Hematopoietic multipotent progenitor cell treated with erythropoietin and hydrocortisone succinate and interleukin-3 and kit ligand, for 15 days (in vitro differentiated cells): ENCODE measurements around the gene SNX3.

Experiments
- DNase-seq: peaks from one replicate; pipeline ENCODE4 v3.0.0-alpha.2; 2015; ENCODE audit warnings: low spot score

The SNX3 gene

GRCh38 chr6:108203189-108204112, 57.4 kb downstream of the SNX3 start:
- no peak for DNase-seq

- DNase-seq, result no peak
These were observed 60.2 kb downstream of the SNX3 start for GRCh38 chr6:108200631-108201030.

- DNase-seq, result no peak
These were observed 60.7 kb downstream of the SNX3 start for GRCh38 chr6:108200186-108200585.

- DNase-seq, result no peak
These were observed 61.9 kb downstream of the SNX3 start for GRCh38 chr6:108198761-108199498.

GRCh38 chr6:108195209-108195608, 65.6 kb downstream of the SNX3 start:
- no peak for DNase-seq

GRCh38 chr6:108194503-108194902, 66.3 kb downstream of the SNX3 start:
- DNase-seq, result no peak

- DNase-seq, result no peak
These were observed 67.0 kb downstream of the SNX3 start for GRCh38 chr6:108193835-108194234.

- DNase-seq, result no peak
These were observed 67.7 kb downstream of the SNX3 start for GRCh38 chr6:108193131-108193530.

- DNase-seq, result no peak
These were observed 73.3 kb downstream of the SNX3 start for GRCh38 chr6:108187519-108187918.

GRCh38 chr6:108186226-108186625, 74.6 kb downstream of the SNX3 start:
- DNase-seq, result no peak

- DNase-seq, result no peak
These were observed 80.1 kb downstream of the SNX3 start for GRCh38 chr6:108180776-108181175.

- DNase-seq, result no peak
These were observed 80.6 kb downstream of the SNX3 start for GRCh38 chr6:108180266-108180665.

GRCh38 chr6:108179741-108180140, 81.1 kb downstream of the SNX3 start:
- DNase-seq, result no peak

- no peak for DNase-seq
These were observed 84.4 kb downstream of the SNX3 start for GRCh38 chr6:108176281-108177089.

- DNase-seq, result peak; percentile 15
These were observed 85.1 kb downstream of the SNX3 start for GRCh38 chr6:108175592-108176279.

GRCh38 chr6:108175176-108175591, 85.7 kb downstream of the SNX3 start:
- no peak for DNase-seq

GRCh38 chr6:108174371-108175175, 86.3 kb downstream of the SNX3 start:
- DNase-seq, result no peak

- DNase-seq, result no peak
These were observed 88.8 kb downstream of the SNX3 start for GRCh38 chr6:108171918-108172516.

GRCh38 chr6:108171291-108171917, 89.4 kb downstream of the SNX3 start:
- no peak for DNase-seq
